Activated T-helper 9 cell treated with anti-CD3 and anti-CD28 coated beads, Interleukin-2, amount 50 U/mL, for 16 hours (primary cell): Measurements from ENCODE around the gene BCKDK.
"Not testable (repeated sequence)": the region's sequence is repeated elsewhere in the genome, so short reads cannot be mapped to it uniquely, and the experiment has no call there.

ENCODE experiments used
- DNase-seq: peaks from one replicate; pipeline ENCODE4 v3.0.0-alpha.2; 2020; ENCODE audit warnings: low read depth

BCKDK gene

DNA sequence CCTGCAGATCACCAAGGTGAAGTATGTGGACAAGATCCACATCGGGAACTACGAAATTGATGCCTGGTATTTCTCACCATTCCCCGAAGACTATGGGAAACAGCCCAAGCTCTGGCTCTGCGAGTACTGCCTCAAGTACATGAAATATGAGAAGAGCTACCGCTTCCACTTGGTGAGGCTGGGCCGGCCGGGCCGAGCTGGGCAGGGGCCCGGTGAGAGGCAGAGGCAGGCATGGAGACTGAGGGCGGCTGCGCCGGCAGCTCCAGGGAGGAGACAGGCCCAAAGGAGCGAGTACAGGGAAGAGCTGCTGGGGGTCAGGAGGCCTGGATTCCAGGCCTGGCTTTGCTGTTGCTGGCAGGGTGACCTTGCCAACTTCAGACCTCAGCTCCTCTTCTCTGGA is 19.0 kb downstream of the BCKDK start:
- DNase-seq, result no peak

DNA sequence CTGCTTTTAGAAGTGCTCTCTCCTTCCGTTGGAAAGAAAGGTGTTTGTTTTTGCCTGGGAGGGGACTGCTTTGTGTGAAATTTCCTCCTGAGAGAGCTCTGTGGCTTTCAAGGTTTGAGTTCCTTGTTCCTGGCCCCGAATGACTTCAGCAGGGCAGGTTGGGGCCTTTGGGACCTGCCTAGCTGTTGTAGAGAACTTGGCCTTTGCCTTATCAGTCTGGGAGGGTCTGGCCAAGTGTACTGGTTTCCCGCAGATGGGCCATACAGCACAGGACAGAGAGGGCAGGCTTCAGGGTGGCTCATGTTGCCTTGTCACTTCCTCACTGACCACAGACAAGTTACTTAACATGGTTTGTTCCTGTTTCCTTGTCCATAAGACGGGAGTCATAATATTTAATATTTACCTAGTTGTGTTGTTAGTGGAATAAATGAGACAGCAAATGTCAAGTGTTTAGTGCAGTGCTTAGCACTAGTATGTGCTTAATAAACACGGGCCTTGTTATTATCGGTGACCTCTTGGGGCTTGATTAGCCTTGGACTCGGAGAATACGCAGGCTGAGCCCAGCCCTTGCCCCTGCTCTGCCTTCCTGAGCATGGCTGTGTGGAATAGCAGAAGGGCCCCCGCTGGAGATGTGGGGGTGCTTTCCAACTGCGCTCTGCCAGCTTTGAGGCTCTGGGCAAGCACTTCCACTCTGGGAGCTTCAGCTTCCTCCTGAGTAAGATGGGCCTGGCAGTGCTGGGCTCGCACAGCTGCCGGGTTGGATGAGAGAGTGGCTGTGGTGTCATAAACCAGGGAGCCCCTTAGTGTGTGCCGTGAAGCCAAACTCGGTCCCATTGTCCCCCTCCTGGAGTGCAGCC is 20.8 kb downstream of the BCKDK start:
- DNase-seq, result no peak

DNA sequence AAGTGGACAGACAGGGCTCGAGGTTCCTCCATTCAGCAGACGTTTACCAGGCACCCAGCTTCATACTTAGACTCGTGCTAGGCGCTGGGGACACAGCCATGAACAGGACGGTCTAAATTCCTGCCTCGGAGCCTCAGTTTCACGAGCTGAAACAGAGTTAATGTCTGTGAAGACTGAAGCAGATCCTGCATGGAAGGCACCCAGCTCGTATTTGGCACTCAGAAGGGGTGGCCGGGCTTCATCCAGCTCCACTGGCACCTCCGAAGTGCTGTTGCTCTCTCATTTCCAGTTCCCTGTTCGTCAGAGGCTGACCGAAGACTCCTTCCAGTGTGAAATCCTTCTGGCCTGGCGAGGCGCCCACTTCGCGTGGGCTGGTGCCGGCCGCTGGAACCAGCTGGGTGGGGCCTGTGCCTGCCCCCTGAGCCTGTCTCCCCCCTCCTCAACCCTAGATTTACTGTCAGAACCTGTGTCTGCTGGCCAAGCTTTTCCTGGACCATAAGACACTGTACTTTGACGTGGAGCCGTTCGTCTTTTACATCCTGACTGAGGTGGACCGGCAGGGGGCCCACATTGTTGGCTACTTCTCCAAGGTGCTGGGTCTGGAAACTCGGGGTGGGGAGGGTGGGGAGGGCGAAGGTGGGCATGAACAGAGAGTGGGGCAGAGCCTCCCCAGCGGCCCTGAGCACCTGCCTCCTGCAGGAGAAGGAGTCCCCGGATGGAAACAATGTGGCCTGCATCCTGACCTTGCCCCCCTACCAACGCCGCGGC is 21.6 kb downstream of the BCKDK start:
- no peak for DNase-seq

DNA sequence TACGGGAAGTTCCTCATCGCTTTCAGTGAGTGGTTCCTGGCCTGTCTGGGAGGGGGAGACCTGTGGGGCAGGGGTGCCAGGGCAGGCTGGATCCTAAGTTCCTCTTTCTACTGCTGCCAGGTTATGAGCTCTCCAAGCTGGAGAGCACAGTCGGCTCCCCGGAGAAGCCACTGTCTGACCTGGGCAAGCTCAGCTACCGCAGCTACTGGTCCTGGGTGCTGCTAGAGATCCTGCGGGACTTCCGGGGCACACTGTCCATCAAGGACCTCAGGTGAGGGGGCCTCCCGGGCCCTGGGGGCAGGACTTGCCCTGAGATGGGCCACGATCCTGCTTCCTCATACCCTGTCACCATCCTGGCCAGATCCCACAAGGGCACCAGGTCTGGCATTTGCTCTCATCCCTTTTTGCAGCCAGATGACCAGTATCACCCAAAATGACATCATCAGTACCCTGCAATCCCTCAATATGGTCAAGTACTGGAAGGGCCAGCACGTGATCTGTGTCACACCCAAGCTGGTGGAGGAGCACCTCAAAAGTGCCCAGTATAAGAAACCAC is 22.2 kb downstream of the BCKDK start:
- DNase-seq, result no peak

DNA sequence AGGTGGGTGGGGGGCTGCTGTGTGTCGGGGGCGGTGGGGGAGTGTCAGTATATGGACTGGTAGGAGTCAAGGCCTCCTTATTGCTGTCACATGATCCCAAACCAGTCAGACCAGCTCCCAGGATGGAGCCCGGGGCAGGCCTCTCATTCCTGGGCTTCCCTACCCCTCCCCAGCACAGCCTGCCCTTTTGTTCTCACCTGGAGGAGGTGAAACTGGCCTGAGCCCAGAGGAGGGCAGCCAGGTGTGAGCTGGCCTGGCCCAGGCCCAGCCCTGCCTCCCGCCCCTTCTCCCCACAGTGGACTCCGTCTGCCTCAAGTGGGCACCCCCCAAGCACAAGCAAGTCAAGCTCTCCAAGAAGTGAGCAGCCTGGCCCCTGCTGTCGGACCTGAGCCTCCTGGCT is 22.7 kb downstream of the BCKDK start:
- DNase-seq, result no peak

DNA sequence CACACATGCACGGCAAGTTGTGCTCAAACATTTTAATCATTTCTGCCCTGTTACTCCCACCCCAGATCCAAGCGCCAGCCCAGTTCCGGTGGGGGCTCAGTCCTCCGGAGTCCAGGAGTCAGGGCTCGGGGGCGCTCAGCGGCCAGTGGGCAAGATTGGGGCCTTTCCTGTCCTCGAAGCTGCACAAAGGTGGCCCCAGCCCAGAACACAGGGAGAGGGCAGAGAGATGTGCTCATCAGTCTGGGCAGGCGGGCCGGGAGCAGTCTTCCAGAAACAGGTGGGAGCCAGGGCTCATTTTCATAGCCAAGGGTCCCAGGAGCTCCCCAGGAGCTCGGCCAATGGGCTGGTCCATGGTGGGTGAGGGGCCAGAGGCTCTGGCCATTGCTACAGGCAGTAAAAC is 23.2 kb downstream of the BCKDK start:
- no peak for DNase-seq

DNA sequence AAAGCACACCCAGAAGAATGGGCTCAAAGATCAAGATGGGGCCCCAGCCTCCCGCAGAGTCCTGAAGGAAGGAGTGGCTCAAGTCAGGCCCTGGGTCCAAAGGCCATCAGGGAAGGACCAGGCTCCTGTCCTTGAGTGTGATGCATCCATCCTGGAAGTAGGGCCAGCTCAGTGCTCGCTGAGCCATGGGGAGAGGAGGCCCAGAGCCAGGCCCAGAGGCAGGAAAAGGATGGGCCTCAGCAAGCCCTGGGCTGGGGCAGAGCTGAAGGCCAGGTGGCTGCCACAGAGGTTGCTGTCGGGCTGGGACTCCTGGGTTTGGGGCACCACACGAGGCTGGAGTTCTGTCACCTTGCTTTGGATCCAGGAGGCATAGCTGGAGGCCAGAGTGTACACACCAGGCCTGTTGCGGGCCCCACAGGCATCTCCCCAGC is 23.7 kb downstream of the BCKDK start:
- DNase-seq, result no peak

DNA sequence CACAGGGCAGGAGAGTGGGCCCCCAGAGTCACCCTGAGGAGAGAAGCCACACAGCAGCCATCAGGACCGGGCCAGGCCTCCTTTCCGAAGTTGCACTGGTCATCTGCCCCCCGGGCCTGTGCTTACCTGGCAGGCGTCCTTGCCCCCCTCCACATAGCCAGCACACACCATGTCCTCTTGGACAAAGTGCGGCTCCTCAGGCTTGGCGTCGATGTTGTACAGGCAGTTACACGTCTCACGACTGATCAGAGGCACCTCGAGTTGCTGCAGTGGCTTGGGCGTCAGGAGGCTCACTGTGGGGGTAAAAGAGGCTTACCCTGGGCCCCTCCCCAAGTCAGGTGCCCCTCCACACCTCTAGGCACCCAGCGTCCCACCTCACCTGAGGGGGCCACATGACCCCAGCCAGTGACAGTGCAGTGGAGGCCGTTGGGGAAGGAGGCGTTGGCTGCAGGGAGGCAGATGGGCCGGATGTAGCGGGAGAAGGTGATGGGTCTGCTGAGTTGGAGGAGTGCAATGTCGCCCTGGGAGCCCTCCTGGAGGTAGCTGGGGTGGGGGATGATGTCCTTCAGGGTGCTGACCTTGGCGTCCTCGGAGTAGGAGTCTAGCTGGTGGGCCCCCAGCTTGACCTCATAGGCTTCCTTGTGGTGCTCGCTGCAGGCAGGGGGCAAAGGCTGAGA is 24.3 kb downstream of the BCKDK start:
- DNase-seq, result no peak

DNA sequence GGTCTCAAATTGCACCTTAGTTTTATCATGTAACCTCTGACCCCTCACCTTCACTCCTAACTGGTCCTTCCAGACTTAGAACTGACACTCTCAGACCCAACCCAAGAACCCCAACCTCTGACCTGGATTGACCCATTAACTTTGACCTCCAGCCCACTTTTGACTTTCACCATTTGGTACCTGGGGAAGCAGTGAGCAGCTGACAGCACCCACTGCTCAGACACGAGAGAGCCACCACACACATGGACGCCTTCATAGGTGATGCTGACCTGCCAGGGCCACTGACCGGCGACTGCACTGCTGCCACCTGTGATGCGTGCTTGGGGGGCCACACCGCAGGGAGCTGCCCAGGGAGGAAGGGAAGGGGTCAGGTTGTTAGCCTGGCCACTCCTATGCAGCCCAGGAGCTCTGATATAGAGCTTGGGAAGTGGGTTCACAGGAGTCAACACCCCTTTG is 24.9 kb downstream of the BCKDK start:
- no peak for DNase-seq

DNA sequence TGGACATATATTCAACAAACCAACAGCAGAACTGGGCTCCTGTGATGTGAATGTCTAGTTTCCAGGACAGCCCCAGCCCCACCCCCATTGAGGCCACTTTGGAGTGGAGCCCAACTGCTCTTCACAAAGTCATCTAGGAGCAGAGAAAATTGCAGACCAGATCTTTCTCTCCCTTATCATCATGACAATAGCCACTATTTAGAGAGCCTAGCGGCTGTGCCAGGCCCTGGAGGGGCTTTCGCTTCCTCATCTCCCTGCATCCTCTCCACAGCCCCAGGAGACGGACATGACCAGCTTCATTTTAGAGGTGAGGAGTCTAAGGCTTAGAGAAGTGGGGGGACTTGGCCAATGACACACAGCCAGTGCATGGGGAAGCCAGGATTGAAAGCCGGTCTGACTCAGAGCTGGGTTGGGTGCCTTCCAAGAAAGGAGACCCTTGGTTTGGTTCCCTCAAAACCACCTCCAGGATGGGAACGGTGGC is 25.9 kb downstream of the BCKDK start:
- DNase-seq, result no peak

DNA sequence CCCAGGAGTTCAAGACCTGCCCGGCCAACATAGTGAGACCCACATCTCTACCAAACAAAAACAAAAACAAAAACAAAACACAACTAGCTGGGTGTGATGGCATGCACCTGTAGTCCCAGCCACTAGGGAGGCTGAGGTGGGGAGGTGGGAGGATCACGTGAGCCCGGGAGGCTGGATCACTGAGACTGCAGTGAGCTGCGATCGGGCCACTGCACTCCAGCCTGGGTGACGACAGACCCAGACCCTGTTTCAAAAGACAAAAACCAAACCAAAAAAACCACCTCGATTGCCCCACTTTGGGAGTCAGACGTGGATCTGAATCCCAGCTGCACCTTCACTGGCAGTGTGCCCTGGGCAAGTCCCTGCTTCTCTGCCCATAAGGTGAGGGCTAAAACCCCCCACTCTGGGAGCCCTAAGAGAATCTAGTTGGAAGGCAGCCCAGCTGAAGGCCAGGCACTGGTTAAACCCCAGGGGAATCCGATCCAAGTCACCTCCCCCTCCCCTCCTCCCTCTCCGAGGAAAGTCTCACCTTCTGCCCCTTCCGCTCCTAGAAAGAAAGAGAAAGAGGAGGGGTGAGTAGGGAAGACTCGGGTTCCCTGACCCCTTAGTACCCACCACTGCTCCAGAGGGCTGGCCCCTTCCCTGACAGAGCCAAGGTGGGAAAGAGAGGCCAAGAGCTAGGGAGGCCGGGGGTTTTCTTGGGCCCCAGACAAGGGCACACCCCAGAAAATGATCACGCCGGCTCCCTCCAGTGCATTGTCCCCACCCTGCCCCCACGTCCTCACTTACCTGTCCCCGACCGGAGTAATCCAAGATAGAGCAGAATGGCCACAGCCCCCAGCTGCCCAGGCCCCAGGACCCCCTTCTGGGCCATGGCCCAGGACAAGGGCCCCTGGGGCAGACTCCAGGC is 26.7 kb downstream of the BCKDK start:
- no peak for DNase-seq

DNA sequence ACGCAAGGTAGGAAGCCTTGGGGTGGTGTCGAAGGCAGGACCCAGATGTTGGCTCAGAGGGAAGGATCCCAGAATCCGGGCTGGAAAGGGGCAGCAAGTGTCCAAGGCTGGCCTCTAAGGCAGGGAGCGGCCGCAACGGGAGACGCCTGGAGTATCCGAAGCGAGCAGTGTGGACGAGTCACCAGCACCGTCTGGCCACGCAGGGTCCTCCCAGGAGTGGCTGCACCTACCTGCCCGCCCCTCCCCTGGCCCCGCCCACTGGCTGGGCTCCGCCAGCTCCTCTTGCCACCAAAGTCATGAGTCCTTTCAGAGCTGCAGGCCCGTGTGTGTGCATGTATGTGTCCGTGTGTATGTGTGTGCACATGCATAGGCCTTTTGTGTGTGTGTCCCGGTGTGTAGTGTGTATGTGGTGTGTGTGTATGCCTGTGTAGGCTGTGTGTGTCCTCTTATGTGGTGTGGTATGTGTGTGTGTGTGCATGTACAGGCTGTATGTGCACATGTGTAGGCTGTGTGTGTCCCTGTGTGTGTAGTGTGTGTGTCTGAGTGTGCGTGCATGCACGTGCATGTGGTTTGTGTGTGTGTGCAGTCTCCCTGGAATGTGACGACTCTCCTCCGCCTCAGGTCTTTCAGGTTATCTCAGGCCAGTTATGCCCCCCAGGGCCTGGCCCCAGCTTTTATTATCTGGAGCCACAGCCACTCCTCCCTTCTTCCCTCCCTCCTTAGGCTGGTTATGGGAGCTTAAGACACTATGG is 27.5 kb downstream of the BCKDK start, which contains the start of gene PRSS8:
Gene PRSS8 (minus strand): TSS at position 193 of the 752 bp plus-strand sequence. CDS start 229 bp downstream, outside the sequence.
- no peak for DNase-seq

DNA sequence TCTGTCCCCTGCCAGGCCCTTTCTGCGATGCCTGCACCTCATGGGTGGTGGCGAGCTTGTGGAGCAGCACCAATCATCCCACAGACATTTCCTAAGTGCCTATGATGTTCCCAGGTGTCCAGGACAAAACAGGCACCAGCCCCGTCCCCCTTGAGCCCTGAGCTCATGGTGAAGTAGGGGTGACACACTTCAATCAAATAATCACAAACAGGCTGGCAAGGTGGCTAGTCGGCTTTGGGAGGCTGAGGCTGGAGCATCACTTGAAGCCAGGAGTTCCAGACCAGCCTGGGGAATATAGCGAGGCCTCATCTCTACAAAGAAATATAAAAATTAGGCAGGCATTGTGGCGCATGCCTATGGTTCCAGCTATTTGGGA is 28.1 kb downstream of the BCKDK start:
- no peak for DNase-seq

DNA sequence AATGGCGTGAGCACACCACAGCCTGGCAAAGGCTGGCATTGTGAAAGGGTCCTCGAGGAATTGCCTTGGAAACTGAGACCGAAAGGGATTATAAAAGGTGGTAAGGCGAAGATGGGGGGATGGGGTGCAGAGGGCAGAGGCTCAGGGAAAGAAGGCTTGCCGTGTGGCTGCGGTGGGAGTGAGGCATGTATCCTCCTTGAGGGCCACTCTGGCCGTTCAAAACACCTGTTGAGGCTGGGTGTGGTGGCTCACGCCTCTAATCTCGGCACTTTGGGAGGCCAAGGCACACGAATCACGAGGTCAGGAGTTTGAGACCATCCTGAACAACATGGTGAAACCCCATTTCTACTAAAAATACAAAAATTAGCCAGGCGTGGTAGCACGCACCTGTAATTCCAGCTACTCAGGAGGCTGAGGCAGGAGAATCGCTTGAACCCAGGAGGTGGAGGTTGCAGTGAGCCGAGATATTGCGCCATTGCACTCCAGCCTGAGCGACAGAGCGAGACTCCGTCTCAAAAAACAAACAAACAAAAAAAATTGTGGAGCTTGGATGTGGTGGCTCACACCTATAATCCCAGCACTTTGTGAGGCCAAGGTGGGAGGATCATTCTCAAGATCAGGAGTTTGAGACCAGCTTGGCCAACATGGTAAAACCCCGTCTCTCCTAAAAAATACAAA is 28.8 kb downstream of the BCKDK start:
- not testable (repeated sequence) for DNase-seq

DNA sequence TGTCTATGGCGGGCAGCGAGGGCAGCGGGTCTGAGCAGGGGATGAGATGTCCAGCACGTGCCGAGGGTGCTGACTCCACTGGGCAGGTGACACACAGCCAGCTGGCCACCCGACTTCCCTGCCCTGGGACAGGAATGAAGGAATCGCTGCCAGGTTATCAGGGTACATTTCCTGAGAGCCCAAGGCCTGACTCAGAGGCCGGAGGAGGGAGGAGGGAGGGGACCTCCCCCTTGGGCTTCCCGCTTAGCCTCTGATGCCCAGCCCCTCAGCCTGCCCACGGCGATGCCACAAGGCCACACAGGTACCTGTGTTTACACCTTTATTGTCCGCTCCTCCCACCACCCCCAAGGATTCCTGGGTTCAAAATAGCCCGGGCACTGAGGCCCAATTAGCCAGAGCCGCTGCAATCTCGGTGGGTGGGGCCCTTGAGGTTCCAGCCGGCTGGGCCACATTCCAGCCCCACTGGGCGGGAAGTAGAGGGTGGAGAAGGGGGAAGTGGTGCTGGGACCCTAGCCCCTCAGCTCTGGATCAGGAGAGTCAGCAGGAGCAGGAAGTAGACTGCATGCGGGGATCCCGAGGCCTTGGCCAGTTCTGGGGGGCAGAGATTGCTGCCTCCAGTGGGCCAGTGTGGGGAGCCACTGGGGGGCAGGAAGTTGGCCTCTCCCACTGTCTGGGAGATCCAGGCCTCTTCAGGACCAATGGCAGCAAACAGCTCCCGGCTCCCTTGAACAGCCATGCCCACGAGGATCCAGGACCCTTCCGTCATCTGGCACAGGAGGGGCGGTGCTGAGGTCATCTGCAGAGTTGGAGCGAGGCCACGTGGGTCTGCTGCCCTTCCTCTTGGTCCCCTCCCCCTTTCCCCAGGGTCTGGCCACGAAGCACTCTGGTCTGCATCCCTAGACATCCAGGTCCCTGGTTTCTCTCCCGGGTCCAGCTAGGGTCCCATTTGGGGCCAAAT is 30.7 kb downstream of the BCKDK start:
- no peak for DNase-seq

DNA sequence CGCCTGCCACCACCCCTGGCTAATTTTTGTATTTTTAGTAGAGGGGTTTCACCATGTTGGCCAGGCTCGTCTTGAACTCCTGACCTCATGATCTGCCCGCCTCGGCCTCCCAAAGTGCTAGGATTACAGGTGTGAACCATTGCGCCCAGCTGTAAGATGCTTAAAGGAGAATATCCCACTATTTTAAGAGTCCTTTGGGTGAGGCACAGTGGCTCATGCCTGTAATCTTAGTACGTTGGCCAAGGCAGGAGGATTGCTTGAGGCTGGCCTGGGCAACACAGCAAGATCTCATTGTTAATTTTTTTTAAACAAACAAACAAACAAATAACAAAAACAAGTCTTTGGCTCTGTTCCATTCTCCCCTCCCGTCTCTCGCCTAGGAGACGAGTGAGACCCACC is 32.9 kb downstream of the BCKDK start:
- not testable (repeated sequence) for DNase-seq

DNA sequence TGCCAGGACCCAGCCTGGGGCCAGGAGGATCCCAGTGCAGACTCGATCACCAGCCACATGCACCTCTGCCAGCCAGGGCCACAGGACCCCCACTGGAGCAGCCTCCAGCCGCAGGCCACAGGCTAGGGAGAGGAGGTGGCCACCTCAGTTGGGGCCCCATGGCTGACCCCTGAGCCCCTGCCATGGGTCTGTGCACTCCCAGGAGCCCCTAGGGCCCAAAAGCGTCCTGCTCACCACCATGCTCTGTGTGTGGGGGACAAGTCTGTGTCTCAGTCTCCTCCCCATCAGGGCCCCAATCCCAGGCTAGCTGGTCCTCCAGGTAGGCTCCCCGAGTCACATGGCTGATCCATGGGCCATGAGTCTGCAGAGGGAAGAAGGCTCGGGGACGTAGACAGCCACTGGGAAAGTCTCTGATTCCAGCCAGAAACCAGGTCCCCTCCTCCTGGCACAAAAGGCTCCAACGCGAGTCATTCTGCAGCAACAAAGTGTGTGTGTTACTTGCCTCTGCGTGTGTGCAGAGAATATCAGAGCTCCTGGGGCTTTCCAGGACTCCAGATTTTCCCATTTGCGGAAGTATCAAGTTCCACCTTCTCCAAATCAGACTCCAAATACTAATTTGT is 33.4 kb downstream of the BCKDK start:
- no peak for DNase-seq
